Measurements from ENCODE around the gene TEX11. TPM values are rescaled to one million over a fixed set of nuclear protein-coding genes. Genes with fewer than 3 reads are reported as not detected.
"Not testable (repeated sequence)": the region's sequence is repeated elsewhere in the genome, so short reads cannot be mapped to it uniquely, and the experiment has no call there.

Gene TEX11
- total RNA-seq, 6 donors from 2014 or later: 0.10 TPM; not detected in 5

DNA sequence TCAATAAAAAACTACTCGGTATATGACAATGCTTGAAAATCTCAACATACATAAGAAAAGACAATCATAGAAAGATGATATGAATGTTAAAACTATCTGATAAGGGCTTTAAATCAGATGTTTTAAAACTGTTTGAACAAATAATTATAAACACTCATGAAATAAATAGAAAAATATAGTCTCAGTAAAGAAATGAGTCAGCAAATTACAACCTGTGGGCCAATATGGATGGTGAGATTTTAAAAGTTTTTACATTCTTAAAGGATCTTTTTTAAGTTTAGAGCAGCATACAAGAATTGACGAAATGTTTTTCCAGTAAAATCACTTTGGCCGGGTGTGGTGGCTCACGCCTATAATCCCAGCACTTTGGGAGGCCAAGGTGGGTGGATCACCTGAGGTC, 83.1 kb downstream of the TEX11 start:
- no peak for TF ChIP-seq POLR2A (IDR thresholded peaks at IDR 0.05)
- no peak for TF ChIP-seq POLR2AphosphoS5 (IDR thresholded peaks at IDR 0.05)
- TF ChIP-seq, protein P1, sequence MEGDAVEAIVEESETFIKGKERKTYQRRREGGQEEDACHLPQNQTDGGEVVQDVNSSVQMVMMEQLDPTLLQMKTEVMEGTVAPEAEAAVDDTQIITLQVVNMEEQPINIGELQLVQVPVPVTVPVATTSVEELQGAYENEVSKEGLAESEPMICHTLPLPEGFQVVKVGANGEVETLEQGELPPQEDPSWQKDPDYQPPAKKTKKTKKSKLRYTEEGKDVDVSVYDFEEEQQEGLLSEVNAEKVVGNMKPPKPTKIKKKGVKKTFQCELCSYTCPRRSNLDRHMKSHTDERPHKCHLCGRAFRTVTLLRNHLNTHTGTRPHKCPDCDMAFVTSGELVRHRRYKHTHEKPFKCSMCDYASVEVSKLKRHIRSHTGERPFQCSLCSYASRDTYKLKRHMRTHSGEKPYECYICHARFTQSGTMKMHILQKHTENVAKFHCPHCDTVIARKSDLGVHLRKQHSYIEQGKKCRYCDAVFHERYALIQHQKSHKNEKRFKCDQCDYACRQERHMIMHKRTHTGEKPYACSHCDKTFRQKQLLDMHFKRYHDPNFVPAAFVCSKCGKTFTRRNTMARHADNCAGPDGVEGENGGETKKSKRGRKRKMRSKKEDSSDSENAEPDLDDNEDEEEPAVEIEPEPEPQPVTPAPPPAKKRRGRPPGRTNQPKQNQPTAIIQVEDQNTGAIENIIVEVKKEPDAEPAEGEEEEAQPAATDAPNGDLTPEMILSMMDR (IDR thresholded peaks at IDR 0.05): no peak
- TF ChIP-seq EP300 (IDR thresholded peaks at IDR 0.05): no peak

DNA sequence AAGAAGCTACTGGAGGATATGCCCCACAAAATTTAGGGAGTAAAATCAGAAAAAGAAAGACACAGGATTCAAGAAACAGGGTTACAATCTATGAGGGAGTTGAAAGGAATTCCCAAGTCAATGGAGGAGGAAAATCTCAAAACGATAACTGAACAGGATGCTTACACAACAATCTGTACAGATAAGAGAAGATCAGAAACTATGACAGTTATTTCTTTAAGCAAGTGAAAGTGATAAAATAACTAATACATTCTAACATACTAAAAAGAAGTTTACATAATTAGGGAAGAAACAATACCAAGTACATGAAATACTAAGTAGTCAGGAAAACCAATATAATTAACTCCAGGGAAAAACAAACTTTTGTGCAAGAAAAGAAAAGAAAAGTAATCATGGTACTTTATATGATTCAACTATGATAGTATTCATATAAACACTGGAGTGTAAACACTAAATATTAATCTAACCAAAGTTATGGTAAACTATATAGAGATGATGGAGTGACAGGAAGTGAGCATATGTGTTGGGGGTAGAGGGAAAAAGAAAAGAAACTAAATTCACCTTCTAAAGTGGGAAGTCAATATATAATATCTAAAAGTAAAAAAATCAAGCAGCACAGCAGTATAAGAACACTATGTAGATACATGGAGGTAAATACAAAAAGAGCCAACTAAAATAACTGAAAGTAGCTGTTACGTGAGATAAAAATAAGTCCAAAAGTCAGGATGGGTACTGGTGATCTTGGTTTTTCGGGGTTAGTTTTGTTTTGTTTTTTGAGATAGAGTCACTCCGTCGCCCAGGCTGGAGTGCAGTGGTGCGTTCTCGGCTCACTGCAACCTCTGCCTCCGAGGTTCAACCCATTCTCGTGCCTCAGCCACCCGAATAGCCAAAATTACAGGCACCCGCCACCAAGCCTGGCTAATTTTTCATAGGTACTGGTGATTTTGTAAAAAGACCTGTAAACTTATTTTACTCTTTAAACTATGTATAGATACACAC, 99.3 kb downstream of the TEX11 start:
- 83 to 86% methylated on average over 7 to 11 of the region's 11 CpGs for WGBS, 2 donors
- ATAC-seq (ENCODE audit: low FRiP score in 2 of 2) (no peak), DNase-seq (no peak)
- Histone ChIP-seq H3K27ac (no peak overlapping the region), H3K4me1 (no peaks in the 10 kb centered on the region), H3K9me3 (no peaks in the 10 kb centered on the region), H3K36me3 (no peaks in the 10 kb centered on the region), H3K27me3 (no peaks in the 10 kb centered on the region), H3K4me3 (no peak overlapping the region)
- TF ChIP-seq POLR2AphosphoS5 (IDR thresholded peaks at IDR 0.05): no peak
- TF ChIP-seq, protein P1 (IDR thresholded peaks at IDR 0.05): no peak
- no peak for TF ChIP-seq POLR2A (IDR thresholded peaks at IDR 0.05)
- TF ChIP-seq EP300 (IDR thresholded peaks at IDR 0.05): no peak

More for the DNA sequence above, 83.1 kb downstream of the TEX11 start:
- Histone ChIP-seq H3K4me1 (no peaks in the 10 kb centered on the region), H3K9me3 (peaks cover 0 to 2% (median 0%) of the 10 kb centered on the region in 4 donors), H3K4me3 (no peak overlapping the region), H3K27me3 (no peaks in the 10 kb centered on the region), H3K36me3 (no peaks in the 10 kb centered on the region), H3K27ac (no peak overlapping the region)
- WGBS, 2 donors: 85 to 86% methylated on average over 4 of the region's 4 CpGs
- no peak for ATAC-seq (ENCODE audit: low FRiP score in 2 of 2)
- DNase-seq: no peak

DNA sequence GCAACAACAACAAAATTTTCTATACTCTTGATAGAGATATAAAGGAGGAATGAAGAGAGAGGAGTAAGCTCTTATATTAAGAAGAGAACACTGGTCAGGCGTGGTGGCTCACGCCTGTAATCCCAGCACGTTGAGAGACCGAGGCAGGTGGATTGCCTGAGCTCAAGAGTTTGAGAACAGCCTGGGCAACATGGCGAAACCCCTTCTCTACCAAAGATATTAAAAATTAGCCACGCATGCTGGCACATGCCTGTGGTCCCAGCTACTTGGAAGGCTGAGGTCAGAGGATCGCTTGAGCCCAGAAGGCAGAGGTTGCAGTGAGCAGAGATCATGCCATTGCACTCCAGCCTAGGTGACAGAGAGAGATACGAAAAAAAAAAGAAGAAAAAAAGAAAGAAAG, 102.4 kb downstream of the TEX11 start:
- Histone ChIP-seq H3K4me3 (no peak overlapping the region), H3K27ac (no peak overlapping the region), H3K9me3 (no peaks in the 10 kb centered on the region), H3K27me3 (no peaks in the 10 kb centered on the region), H3K4me1 (no peaks in the 10 kb centered on the region), H3K36me3 (no peaks in the 10 kb centered on the region)
- ATAC-seq (ENCODE audit: low FRiP score in 2 of 2) (no peak), DNase-seq (no peak)
- TF ChIP-seq, protein P1 (IDR thresholded peaks at IDR 0.05): no peak
- no peak for TF ChIP-seq EP300 (IDR thresholded peaks at IDR 0.05)
- TF ChIP-seq POLR2AphosphoS5 (IDR thresholded peaks at IDR 0.05): no peak
- no peak for TF ChIP-seq POLR2A (IDR thresholded peaks at IDR 0.05)
- WGBS, 2 donors: 83 to 93% methylated on average over 8 of the region's 8 CpGs

DNA sequence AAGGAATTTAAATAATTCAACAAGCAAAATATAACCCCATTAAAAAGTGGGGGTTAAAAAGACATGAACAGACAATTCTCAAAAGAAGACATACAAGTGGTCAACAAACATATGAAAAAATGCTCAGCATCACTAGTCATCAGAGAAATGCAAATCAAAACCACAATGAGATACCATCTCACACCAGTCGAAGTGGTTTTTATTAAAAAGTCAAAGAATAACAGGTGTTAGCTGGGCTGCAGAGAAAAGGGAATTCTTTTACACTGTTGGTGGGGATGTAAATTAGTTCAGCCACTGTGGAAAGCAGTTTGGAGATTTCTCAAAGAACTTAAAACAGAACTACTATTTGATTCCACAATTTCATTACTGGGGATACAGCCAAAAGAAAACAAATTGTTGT, 111.8 kb downstream of the TEX11 start:
- WGBS, 2 donors: 54 to 58% methylated on average over 1 of the region's 1 CpG
- not testable (repeated sequence) for DNase-seq; H3K27ac ChIP-seq; H3K4me3 ChIP-seq; H3K9me3 ChIP-seq; H3K36me3 ChIP-seq; ATAC-seq (ENCODE audit: low FRiP score in 2 of 2); H3K4me1 ChIP-seq; H3K27me3 ChIP-seq

DNA sequence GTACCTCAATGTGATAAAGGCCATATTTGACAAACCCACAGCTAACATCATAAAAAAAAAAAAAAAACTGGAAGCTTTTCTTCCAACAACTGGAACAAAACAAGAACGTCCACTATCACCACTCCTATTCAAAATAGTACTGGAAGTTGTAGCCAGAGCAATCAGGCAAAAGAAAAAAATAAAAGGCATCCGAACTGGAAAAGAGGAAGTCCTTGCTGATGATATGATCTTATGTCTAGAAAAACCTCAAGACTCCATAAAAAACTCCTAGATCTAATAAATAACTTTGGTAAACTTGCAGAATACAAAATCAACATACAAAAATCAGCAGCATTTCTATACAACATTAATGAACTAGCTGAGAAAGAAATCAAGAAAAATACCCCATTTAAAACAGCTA, 134.3 kb downstream of the TEX11 start:
- no peak for TF ChIP-seq POLR2AphosphoS5 (IDR thresholded peaks at IDR 0.05)
- TF ChIP-seq POLR2A (IDR thresholded peaks at IDR 0.05): no peak
- TF ChIP-seq EP300 (IDR thresholded peaks at IDR 0.05): no peak
- TF ChIP-seq, protein P1 (IDR thresholded peaks at IDR 0.05): no peak
- Histone ChIP-seq H3K9me3 (no peaks in the 10 kb centered on the region), H3K4me1 (no peaks in the 10 kb centered on the region), H3K27ac (no peak overlapping the region), H3K4me3 (no peak overlapping the region), H3K36me3 (no peaks in the 10 kb centered on the region), H3K27me3 (no peaks in the 10 kb centered on the region)
- DNase-seq (no peak), ATAC-seq (ENCODE audit: low FRiP score in 2 of 2) (no peak)
- 21 to 44% methylated on average over 2 of the region's 2 CpGs for WGBS, 2 donors
